Psoas muscle (tissue), 8 donors: ENCODE measurements around the gene TBX5. TPM values are rescaled to one million over a fixed set of nuclear protein-coding genes. Genes with fewer than 3 reads are reported as not detected.

ENCODE experiments used
- ATAC-seq, 4 donors: fragments of 200-7000 bp; cut with Tn5 transposase; one replicate each; pipeline ENCODE4 v1.9.1; 2020; ENCODE audit warnings: moderate library complexity in 3 of 4, mild to moderate bottlenecking in 2 of 4
- DNase-seq, 2 donors: peaks; one replicate each; pipeline ENCODE4 v3.0.0-alpha.2; 2020
- H3K27ac ChIP-seq: fragments of 200-600 bp; one replicate; pipeline ENCODE4 v1.8.0; 2022
- H3K27me3 ChIP-seq, 3 donors: fragments of 200-600 bp in 1 of 3; one replicate each; pipeline versions ENCODE4 v1.6.1 to v1.8.0; 2013 to 2022; ENCODE audit warnings: low read length in 2 of 3, mild to moderate bottlenecking in 2 of 3, moderate library complexity in 1 of 3; ENCODE audit not compliant: insufficient read depth in 3 of 3
- H3K36me3 ChIP-seq, 2 donors: fragments of 200-600 bp in 1 of 2; one replicate each; pipeline versions ENCODE4 v1.6.1 to v1.8.0; 2013 to 2022; ENCODE audit warnings: low read depth in 1 of 2, mild to moderate bottlenecking in 1 of 2, moderate library complexity in 1 of 2; ENCODE audit not compliant: insufficient read depth in 1 of 2
- H3K4me1 ChIP-seq: fragments of 200-600 bp; one replicate; pipeline ENCODE4 v1.8.0; 2022
- H3K4me3 ChIP-seq: fragments of 200-600 bp; one replicate; pipeline ENCODE4 v1.8.0; 2022; ENCODE audit warnings: mild to moderate bottlenecking
- H3K9me3 ChIP-seq: fragments of 200-600 bp; one replicate; pipeline ENCODE4 v1.8.0; 2022
- CTCF ChIP-seq: fragments of 200-600 bp; IDR thresholded peaks from one replicate; pipeline ENCODE4 v1.8.0; 2022; ENCODE audit warnings: antibody characterized with exemption
- whole genome bisulfite sequencing, 3 donors: extraction: QIAGEN DNeasy Blood & Tissue Kit; methylation state at CpG; one replicate each; pipeline versions ENCODE4 v1.1.6 to v1.1.7; 2013; 5-methylcytosine and 5-hydroxymethylcytosine counted together
- intact Hi-C, 2 donors: fragments of 100-400 bp; cut with DNase I; formaldehyde crosslinking; loops; one replicate each; pipeline versions ENCODE4 v1.11.0 to v1.14.2; 2022
- polyA plus RNA-seq, 3 donors: library from polyadenylated mRNA; stranded (reverse); fragments of 200-250 nt; gene quantifications; one replicate each; pipeline ENCODE4 v1.2.3, GENCODE V29; 2013
- total RNA-seq, 4 donors: library from RNA; stranded (reverse); fragmentation: NEBNext Ultra II Directional in 2 of 4; extraction: Animal tissue kit (Norgen Biotek cat#: 25700) in 2 of 4; gene quantifications; one replicate each; pipeline versions ENCODE4 v1.2.1 to v1.2.4, GENCODE V29; 2021 to 2023
- donor health status: healthy with polysubstance abuse.
- donor health status: DM: no; HTN: no; CAD: no; lungs with moderate emphysema.
- donor health status: Bipolar disorder and iron deficiency.
- donor health status: healthy.
- donor health status: DM: yes; HTN: yes; CAD: no.
- donor health status: DM: no; HTN: no; CAD: no.
- donor health status: DM: no; HTN: no; CAD: no.
- donor health status: DM: yes; HTN: yes; CAD: no.

Gene TBX5
- total and polyA plus RNA-seq, 7 donors = 0.26 TPM; not detected in 6

DNA sequence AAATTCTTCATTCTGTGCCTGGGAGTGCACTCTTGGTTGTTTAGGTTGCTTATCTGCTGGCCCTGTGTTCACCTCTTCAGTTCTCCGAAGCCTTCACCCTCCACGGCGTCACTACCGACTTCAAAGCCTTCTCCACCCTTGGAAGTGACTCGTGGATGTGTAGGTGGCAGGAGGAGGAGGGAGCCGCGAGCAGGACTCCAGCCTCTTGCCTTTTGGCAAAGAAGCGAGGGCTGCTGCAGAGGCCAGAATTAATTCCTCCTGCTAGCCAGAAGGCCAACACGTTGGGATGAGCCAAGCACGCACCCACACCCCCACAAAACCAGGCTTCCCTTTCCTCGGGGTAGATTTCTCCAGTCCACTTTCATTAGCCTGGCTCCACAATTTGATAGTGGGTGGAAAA, 86.5 kb downstream of the TBX5 start:
- DNase-seq (peak in 1 of 2 donors; percentile 13), ATAC-seq (no peak)
- WGBS, 3 donors = 34 to 42% (median 38%) methylated on average over 11 of the region's 11 CpGs
- Histone ChIP-seq H3K27ac (no peak overlapping the region), H3K36me3 (no peaks in the 10 kb centered on the region), H3K9me3 (no peaks in the 10 kb centered on the region), H3K4me3 (no peak overlapping the region), H3K27me3 (peaks cover 0 to 6% (median 0%) of the 10 kb centered on the region in 3 donors), H3K4me1 (no peaks in the 10 kb centered on the region)
- TF ChIP-seq CTCF = no peak
- intact Hi-C loops = no loop called here

GRCh38 chr12:114318984-114319383, 87.0 kb downstream of the TBX5 start:
- Histone ChIP-seq H3K4me1 (no peaks in the 10 kb centered on the region), H3K4me3 (no peak overlapping the region), H3K27me3 (peaks cover 0 to 6% (median 0%) of the 10 kb centered on the region in 3 donors), H3K27ac (no peak overlapping the region), H3K9me3 (no peaks in the 10 kb centered on the region), H3K36me3 (no peaks in the 10 kb centered on the region)
- 65 to 69% (median 67%) methylated on average over 2 of the region's 2 CpGs for WGBS, 3 donors
- DNase-seq = no peak
- no peak for TF ChIP-seq CTCF
- ATAC-seq = no peak
- intact Hi-C loops = no loop called here

DNA sequence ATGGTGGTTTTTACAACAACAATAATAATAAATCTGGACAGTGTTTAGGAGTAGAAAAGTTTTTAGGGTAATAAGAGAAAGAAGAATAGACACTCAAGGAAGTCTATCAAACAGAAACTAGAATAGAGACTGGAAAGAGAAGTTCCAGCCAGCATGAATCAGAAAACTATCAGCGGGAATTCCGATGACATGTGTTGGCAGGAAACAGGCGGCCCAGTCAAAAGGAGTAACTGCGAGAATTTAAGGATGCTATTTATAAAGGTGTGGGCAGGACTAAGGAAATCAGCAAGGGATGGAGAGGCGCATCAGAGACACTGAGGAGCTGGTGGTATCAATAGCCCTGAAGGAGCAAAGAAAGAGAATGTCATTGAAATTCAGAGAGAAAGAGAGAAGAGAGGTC, 89.9 kb downstream of the TBX5 start:
- intact Hi-C loops = no loop called here
- H3K27ac ChIP-seq = no peak overlapping the region
- H3K9me3 ChIP-seq = no peaks in the 10 kb centered on the region
- H3K36me3 ChIP-seq = no peaks in the 10 kb centered on the region
- no peak overlapping the region for H3K4me3 ChIP-seq
- 71 to 81% (median 73%) methylated on average over 5 of the region's 5 CpGs for WGBS, 3 donors
- no peaks in the 10 kb centered on the region for H3K4me1 ChIP-seq
- H3K27me3 ChIP-seq = peaks cover 0 to 6% (median 0%) of the 10 kb centered on the region in 3 donors
- no peak for TF ChIP-seq CTCF
- ATAC-seq (no peak), DNase-seq (no peak)

GRCh38 chr12:114314974-114315720, 90.8 kb downstream of the TBX5 start:
- Histone ChIP-seq H3K27ac (no peak overlapping the region), H3K4me3 (no peak overlapping the region), H3K27me3 (peaks cover 0 to 6% (median 0%) of the 10 kb centered on the region in 3 donors), H3K9me3 (no peaks in the 10 kb centered on the region), H3K36me3 (no peaks in the 10 kb centered on the region), H3K4me1 (no peaks in the 10 kb centered on the region)
- DNase-seq = no peak
- 90% methylated on average over 16 of the region's 16 CpGs for WGBS, 3 donors
- intact Hi-C loops = no loop called here
- no peak for ATAC-seq
- TF ChIP-seq CTCF = no peak

DNA sequence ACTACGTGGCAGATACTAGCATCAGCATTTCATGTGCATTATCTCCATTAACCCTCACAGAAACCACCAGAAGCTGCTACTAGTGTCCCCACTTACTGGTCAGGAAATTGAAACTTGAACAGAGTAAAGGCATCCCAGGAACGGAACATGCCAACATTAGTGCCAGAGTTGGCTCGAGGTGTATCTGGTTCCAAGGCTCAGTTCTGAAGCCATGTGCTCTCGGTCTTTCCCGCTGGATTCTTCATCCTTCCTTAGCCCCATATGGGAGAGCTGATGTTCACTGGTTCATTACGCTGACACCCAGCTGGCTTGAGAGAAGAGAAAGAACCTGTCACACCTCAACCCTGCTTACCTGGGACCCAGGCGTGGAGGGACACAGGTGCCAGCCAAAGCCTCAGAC, 91.5 kb downstream of the TBX5 start:
- WGBS, 3 donors = 66 to 72% (median 69%) methylated on average over 7 of the region's 7 CpGs
- Histone ChIP-seq H3K4me1 (no peaks in the 10 kb centered on the region), H3K9me3 (no peaks in the 10 kb centered on the region), H3K36me3 (no peaks in the 10 kb centered on the region), H3K27me3 (peaks cover 0 to 3% (median 0%) of the 10 kb centered on the region in 3 donors), H3K4me3 (no peak overlapping the region), H3K27ac (no peak overlapping the region)
- TF ChIP-seq CTCF = no peak
- intact Hi-C loops = no loop called here
- ATAC-seq = no peak
- no peak for DNase-seq
